Upper lobe of left lung (tissue), 4 donors: Measurements from ENCODE around the gene MYPOP.

Experiments
- EP300 ChIP-seq, 4 donors: sonication (generic); formaldehyde crosslinking; IDR thresholded peaks; one replicate each; pipeline ENCODE4 v1.5.1; 2017; ENCODE audit warnings: antibody characterized with exemption in 4 of 4, control low read depth in 2 of 4
- POLR2A ChIP-seq, 4 donors: fragments of 450-650 bp; IDR thresholded peaks; one replicate each; pipeline ENCODE4 v1.5.1; 2016 to 2017; ENCODE audit warnings: antibody characterized with exemption in 4 of 4, mild to moderate bottlenecking in 2 of 4
- POLR2AphosphoS5 ChIP-seq, 2 donors: sonication (generic); formaldehyde crosslinking; IDR thresholded peaks; one replicate each; pipeline ENCODE4 v1.5.1; 2017; ENCODE audit warnings: antibody characterized with exemption in 2 of 2
- TF ChIP-seq, protein P1 (sequence below), 6 experiments: fragments of 450-650 bp in 4 of 6; fragments of 200-600 bp in 2 of 6; sonication (generic) in 2 of 6; IDR thresholded peaks; one replicate each; pipeline ENCODE4 v1.5.1; 2016 to 2019; ENCODE audit warnings: antibody characterized with exemption in 6 of 6

DNA sequence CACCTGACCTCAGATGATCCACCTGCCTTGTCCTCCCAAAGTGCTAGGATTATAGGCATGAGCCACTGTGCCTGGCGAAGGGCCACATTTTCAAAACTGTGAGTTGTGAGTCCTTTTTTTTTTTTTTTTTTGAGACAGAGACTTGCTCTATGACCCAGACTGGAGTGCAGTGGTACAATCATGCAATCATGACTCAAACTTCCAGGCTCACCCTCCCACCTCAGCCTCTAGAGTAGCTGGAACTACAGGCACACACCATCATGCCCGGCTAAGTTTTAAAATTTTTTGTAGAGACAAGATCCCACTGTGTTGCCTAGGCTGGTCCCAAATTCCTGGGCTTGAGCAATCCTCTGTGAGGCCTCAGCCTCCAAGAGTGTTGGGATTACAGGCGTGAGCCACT, 3.8 kb upstream of the MYPOP start:
- TF ChIP-seq, protein P1, sequence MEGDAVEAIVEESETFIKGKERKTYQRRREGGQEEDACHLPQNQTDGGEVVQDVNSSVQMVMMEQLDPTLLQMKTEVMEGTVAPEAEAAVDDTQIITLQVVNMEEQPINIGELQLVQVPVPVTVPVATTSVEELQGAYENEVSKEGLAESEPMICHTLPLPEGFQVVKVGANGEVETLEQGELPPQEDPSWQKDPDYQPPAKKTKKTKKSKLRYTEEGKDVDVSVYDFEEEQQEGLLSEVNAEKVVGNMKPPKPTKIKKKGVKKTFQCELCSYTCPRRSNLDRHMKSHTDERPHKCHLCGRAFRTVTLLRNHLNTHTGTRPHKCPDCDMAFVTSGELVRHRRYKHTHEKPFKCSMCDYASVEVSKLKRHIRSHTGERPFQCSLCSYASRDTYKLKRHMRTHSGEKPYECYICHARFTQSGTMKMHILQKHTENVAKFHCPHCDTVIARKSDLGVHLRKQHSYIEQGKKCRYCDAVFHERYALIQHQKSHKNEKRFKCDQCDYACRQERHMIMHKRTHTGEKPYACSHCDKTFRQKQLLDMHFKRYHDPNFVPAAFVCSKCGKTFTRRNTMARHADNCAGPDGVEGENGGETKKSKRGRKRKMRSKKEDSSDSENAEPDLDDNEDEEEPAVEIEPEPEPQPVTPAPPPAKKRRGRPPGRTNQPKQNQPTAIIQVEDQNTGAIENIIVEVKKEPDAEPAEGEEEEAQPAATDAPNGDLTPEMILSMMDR (IDR thresholded peaks at IDR 0.05): no peak
- no peak for TF ChIP-seq POLR2AphosphoS5 (IDR thresholded peaks at IDR 0.05)
- no peak for TF ChIP-seq POLR2A (IDR thresholded peaks at IDR 0.05)
- no peak for TF ChIP-seq EP300 (IDR thresholded peaks at IDR 0.05)
